ENCODE results near the gene OR11A1.

Gene OR11A1

DNA sequence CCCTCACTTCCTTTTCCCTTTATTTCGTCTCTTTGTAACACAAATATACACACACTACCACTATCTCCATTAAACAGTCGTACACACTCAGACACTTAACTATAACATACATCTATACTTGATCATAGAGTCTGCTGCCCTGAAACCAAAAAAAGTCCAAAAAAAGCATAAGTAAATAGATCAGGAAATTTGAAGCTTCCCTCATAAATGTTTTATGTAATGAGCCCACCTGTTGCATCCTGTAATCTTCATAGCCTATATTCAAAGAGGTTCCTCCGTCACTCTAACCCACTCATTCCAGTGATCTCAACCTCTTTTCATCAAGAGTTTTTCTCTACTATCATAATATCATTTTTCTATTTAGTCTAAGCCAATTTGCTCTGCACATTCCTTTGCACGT lies 68.3 kb downstream of the OR11A1 start:
- DNase-seq (ENCODE audit: low read depth), result no peak

DNA sequence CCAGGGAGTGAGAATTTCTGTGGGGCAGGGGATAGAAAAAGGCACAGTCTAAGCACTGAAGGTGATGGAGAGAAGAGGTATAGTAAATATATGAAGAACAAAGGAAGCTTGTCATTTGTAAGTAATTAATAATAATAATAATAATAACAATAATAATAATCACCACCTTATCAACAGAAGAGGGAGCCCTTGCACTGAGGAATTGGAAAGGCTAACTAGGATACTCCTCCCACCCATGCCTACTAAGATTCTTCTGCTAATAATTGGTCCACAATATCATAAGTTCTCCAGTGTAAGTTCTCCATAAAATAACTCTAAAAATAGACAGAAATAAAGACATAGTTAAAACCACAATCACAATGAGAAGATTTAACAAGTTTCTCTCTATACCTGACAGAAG lies 80.9 kb downstream of the OR11A1 start:
- DNase-seq (ENCODE audit: low read depth), result no peak
